ENCODE results near the gene NAA80.

DNA sequence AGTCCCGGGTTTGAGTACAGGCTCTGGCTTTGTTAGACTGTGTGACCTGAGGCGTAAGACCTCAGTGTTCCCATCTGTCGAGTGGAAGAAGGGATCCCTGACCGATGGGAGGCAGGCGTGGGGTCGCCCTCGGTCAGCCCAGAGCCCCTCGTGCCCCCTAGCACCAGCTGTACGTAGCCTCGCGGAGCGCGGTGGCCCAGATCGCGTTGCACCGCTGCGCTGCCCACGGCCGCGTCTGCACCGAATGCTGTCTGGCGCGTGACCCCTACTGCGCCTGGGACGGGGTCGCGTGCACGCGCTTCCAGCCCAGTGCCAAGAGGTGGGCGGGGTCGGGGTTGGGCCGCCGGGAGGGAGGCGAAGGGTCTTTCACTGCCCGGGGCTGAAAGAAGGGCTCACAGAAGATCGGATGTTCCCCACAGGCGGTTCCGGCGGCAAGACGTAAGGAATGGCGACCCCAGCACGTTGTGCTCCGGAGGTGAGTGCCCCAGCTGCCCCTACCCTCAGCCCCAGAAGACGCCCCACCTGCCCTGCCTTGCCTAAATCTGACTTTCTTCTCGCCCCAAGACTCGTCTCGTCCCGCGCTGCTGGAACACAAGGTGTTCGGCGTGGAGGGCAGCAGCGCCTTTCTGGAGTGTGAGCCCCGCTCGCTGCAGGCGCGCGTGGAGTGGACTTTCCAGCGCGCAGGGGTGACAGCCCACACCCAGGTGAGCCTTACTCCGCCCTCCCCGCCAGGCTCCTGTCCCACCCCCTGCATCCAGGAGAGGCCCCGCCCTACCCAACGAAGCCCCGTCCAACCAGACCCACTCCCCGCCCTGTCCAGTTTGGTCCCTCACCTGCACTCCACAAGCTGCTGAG, 23.8 kb downstream of the NAA80 start:
- TF ChIP-seq POLR2A (IDR thresholded peaks at IDR 0.05; ENCODE audit: low read length) (no peak), GATA1 (IDR thresholded peaks at IDR 0.05; ENCODE audit: low read depth, low read length) (no peak)

Measured in erythroblast (primary cell).